ENCODE data around the gene LIPC. TPM values are rescaled to one million over a fixed set of nuclear protein-coding genes. Genes with fewer than 3 reads are reported as not detected.

Gene LIPC
- total and polyA plus RNA-seq, 9 of the 15 experiments (the other 6 are each of a cell fraction or from before 2014, with no cell fraction given) = 0.07 to 0.41 (median 0.11) TPM; not detected in 2

DNA sequence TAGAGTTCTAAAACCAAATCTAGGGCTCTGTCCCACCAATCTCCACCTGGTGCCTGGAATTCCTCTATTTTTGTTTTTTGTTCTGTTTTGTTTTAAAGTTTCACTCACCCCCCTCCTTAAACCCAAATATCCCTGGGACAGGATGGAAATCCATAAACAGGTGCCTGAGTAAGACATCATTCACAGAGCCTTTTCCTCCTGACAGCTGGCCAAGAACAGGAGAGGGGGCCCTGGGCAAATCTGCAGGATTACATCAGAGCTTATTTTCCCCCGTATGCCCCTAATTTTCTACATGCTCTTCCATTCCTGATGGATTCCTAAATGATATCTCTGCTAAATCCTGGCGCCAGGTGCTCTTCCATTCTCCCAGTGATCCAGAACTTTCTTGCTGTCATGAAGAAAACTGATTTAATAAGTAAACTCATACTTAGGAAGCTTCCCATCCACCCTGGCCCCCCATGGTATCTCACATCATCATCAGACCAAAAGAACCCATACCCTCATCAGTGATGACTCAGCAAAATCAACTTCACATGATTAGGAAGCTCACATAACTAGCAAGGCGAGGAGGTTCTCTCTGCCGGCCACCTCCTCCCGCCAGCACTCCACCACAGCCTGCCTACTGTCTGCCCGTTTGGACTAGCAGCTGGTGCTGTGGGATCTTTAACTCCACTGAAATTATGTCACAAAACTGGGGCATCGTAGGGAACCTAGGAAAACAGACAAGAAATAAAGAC is 61.0 kb downstream of the LIPC start (continued):
- TF ChIP-seq, protein P1, sequence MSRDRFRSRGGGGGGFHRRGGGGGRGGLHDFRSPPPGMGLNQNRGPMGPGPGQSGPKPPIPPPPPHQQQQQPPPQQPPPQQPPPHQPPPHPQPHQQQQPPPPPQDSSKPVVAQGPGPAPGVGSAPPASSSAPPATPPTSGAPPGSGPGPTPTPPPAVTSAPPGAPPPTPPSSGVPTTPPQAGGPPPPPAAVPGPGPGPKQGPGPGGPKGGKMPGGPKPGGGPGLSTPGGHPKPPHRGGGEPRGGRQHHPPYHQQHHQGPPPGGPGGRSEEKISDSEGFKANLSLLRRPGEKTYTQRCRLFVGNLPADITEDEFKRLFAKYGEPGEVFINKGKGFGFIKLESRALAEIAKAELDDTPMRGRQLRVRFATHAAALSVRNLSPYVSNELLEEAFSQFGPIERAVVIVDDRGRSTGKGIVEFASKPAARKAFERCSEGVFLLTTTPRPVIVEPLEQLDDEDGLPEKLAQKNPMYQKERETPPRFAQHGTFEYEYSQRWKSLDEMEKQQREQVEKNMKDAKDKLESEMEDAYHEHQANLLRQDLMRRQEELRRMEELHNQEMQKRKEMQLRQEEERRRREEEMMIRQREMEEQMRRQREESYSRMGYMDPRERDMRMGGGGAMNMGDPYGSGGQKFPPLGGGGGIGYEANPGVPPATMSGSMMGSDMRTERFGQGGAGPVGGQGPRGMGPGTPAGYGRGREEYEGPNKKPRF (IDR thresholded peaks at IDR 0.05; ENCODE audit: low read depth, low read length) = no peak
- no peak for TF ChIP-seq NFIC (IDR thresholded peaks at IDR 0.05)
- TF ChIP-seq, protein P2, sequence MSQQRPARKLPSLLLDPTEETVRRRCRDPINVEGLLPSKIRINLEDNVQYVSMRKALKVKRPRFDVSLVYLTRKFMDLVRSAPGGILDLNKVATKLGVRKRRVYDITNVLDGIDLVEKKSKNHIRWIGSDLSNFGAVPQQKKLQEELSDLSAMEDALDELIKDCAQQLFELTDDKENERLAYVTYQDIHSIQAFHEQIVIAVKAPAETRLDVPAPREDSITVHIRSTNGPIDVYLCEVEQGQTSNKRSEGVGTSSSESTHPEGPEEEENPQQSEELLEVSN (IDR thresholded peaks at IDR 0.05; ENCODE audit: borderline replicate concordance in 1 of 2, extremely low read depth in 1 of 2, insufficient read depth in 1 of 2, insufficient read length in 1 of 2, low read depth in 1 of 2, low read length in 1 of 2, poor library complexity in 1 of 2, severe bottlenecking in 1 of 2) = no peak
- TF ChIP-seq HCFC1 (IDR thresholded peaks at IDR 0.05; ENCODE audit: low read depth, low read length) = no peak
- TF ChIP-seq, protein P3, sequence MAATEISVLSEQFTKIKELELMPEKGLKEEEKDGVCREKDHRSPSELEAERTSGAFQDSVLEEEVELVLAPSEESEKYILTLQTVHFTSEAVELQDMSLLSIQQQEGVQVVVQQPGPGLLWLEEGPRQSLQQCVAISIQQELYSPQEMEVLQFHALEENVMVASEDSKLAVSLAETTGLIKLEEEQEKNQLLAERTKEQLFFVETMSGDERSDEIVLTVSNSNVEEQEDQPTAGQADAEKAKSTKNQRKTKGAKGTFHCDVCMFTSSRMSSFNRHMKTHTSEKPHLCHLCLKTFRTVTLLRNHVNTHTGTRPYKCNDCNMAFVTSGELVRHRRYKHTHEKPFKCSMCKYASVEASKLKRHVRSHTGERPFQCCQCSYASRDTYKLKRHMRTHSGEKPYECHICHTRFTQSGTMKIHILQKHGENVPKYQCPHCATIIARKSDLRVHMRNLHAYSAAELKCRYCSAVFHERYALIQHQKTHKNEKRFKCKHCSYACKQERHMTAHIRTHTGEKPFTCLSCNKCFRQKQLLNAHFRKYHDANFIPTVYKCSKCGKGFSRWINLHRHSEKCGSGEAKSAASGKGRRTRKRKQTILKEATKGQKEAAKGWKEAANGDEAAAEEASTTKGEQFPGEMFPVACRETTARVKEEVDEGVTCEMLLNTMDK (IDR thresholded peaks at IDR 0.05; ENCODE audit: borderline replicate concordance, insufficient read depth, low read depth, low read length, poor library complexity, severe bottlenecking) = no peak
- no peak for TF ChIP-seq HMG20A (CRISPR knock-in tag; conservative IDR thresholded peaks at IDR 0.05)
- TF ChIP-seq ZNF133 (CRISPR knock-in tag; IDR thresholded peaks at IDR 0.05) = no peak
- TF ChIP-seq, protein P4, sequence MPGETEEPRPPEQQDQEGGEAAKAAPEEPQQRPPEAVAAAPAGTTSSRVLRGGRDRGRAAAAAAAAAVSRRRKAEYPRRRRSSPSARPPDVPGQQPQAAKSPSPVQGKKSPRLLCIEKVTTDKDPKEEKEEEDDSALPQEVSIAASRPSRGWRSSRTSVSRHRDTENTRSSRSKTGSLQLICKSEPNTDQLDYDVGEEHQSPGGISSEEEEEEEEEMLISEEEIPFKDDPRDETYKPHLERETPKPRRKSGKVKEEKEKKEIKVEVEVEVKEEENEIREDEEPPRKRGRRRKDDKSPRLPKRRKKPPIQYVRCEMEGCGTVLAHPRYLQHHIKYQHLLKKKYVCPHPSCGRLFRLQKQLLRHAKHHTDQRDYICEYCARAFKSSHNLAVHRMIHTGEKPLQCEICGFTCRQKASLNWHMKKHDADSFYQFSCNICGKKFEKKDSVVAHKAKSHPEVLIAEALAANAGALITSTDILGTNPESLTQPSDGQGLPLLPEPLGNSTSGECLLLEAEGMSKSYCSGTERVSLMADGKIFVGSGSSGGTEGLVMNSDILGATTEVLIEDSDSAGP (CRISPR knock-in tag; IDR thresholded peaks at IDR 0.05) = no peak
